H9 (cell line): ENCODE results near the gene CCDC88C. TPM values are rescaled to one million over a fixed set of nuclear protein-coding genes. Genes with fewer than 3 reads are reported as not detected.

Experiments
- DNase-seq: peaks from one replicate; pipeline ENCODE4 v3.0.0-alpha.2; 2017
- H2AFZ ChIP-seq: one replicate; pipeline ENCODE4 v1.6.1; 2013; ENCODE audit warnings: mild to moderate bottlenecking, low read length, control low read depth, moderate library complexity
- H2AK5ac ChIP-seq: 2 replicates; pipeline ENCODE4 v1.6.1; 2013; ENCODE audit warnings: low read length, control low read depth, mixed read lengths; ENCODE audit not compliant: insufficient read length
- H2BK120ac ChIP-seq: one replicate; pipeline ENCODE4 v1.6.1; 2013; ENCODE audit warnings: low read depth, mild to moderate bottlenecking, low read length, control low read depth, inconsistent platforms; ENCODE audit not compliant: poor library complexity, severe bottlenecking
- H2BK12ac ChIP-seq: 2 replicates; pipeline ENCODE4 v1.6.1; 2013; ENCODE audit warnings: low read length, control low read depth, mixed read lengths, low read depth; ENCODE audit not compliant: insufficient read length
- H2BK15ac ChIP-seq: 2 replicates; pipeline ENCODE4 v1.6.1; 2013; ENCODE audit warnings: low read depth, low read length, control low read depth
- H2BK20ac ChIP-seq: one replicate; pipeline ENCODE4 v1.6.1; 2013; ENCODE audit warnings: low read depth, mild to moderate bottlenecking, low read length, control low read depth, inconsistent platforms; ENCODE audit not compliant: poor library complexity, severe bottlenecking
- H2BK5ac ChIP-seq: 2 replicates; pipeline ENCODE4 v1.6.1; 2013; ENCODE audit warnings: low read length, control low read depth, mixed read lengths; ENCODE audit not compliant: insufficient read length
- H3K14ac ChIP-seq: 2 replicates; pipeline ENCODE4 v1.6.1; 2013; ENCODE audit warnings: low read length, control low read depth; ENCODE audit not compliant: insufficient read depth
- H3K18ac ChIP-seq: 2 replicates; pipeline ENCODE4 v1.6.1; 2013; ENCODE audit warnings: low read depth, mild to moderate bottlenecking, mixed read lengths, low read length, control low read depth; ENCODE audit not compliant: insufficient read length
- H3K23ac ChIP-seq: 2 replicates; pipeline ENCODE4 v1.6.1; 2013; ENCODE audit warnings: low read length, control low read depth, mixed read lengths, low read depth; ENCODE audit not compliant: insufficient read length
- H3K23me2 ChIP-seq: 2 replicates; pipeline ENCODE4 v1.6.1; 2013; ENCODE audit warnings: low read depth, mild to moderate bottlenecking, mixed read lengths, low read length, control low read depth; ENCODE audit not compliant: insufficient read length, poor library complexity, severe bottlenecking
- H3K27ac ChIP-seq: 2 replicates; pipeline ENCODE4 v1.5.1; 2013; ENCODE audit warnings: low read length, control low read depth, mixed read lengths, low read depth; ENCODE audit not compliant: insufficient read length
- H3K27me3 ChIP-seq: 2 replicates; pipeline ENCODE4 v1.6.1; 2013; ENCODE audit warnings: low read length, control low read depth, inconsistent platforms; ENCODE audit not compliant: insufficient read depth
- H3K4ac ChIP-seq: 2 replicates; pipeline ENCODE4 v1.6.1; 2013; ENCODE audit warnings: low read depth, mild to moderate bottlenecking, control low read depth, inconsistent platforms, low read length, moderate library complexity
- H3K4me1 ChIP-seq: 2 replicates; pipeline ENCODE4 v1.6.1; 2013; ENCODE audit warnings: low read length, control low read depth, inconsistent platforms; ENCODE audit not compliant: insufficient read depth
- H3K4me2 ChIP-seq: 2 replicates; pipeline ENCODE4 v1.6.1; 2013; ENCODE audit warnings: low read length, control low read depth, mixed read lengths; ENCODE audit not compliant: insufficient read length, insufficient read depth
- H3K56ac ChIP-seq: 2 replicates; pipeline ENCODE4 v1.6.1; 2013; ENCODE audit warnings: low read depth, mild to moderate bottlenecking, mixed read lengths, low read length, control low read depth; ENCODE audit not compliant: insufficient read length
- H3K79me1 ChIP-seq: 2 replicates; pipeline ENCODE4 v1.6.1; 2013; ENCODE audit warnings: low read depth, mild to moderate bottlenecking, moderate library complexity, low read length, control low read depth, inconsistent platforms; ENCODE audit not compliant: insufficient read depth, poor library complexity, severe bottlenecking
- H3K79me2 ChIP-seq: 2 replicates; pipeline ENCODE4 v1.6.1; 2013; ENCODE audit warnings: low read length, control low read depth, inconsistent platforms; ENCODE audit not compliant: insufficient read depth
- H3K9ac ChIP-seq: 2 replicates; pipeline ENCODE4 v1.6.1; 2013; ENCODE audit warnings: low read length, control low read depth, mixed read lengths; ENCODE audit not compliant: insufficient read length; ENCODE audit errors: extremely low read depth
- H3K9me3 ChIP-seq: one replicate; pipeline ENCODE4 v1.6.1; 2013; ENCODE audit warnings: low read depth, low read length, inconsistent platforms; ENCODE audit not compliant: control insufficient read depth
- H3T11ph ChIP-seq: one replicate; pipeline ENCODE4 v1.6.1; 2013; ENCODE audit warnings: mild to moderate bottlenecking, low read length, control low read depth, inconsistent platforms
- H4K20me1 ChIP-seq: one replicate; pipeline ENCODE4 v1.6.1; 2013; ENCODE audit not compliant: control insufficient read depth, insufficient read length, insufficient read depth
- H4K5ac ChIP-seq: 2 replicates; pipeline ENCODE4 v1.6.1; 2013; ENCODE audit warnings: low read depth, mild to moderate bottlenecking, mixed read lengths, low read length, control low read depth; ENCODE audit not compliant: insufficient read length
- H4K8ac ChIP-seq: replicated peaks from 2 replicates; pipeline ENCODE4 v1.6.1; 2013; ENCODE audit warnings: low read length, control low read depth, mixed read lengths, low read depth; ENCODE audit not compliant: insufficient read length
- H4K91ac ChIP-seq: 2 replicates; pipeline ENCODE4 v1.6.1; 2013; ENCODE audit warnings: low read depth, mild to moderate bottlenecking, moderate library complexity, mixed read lengths, low read length, control low read depth; ENCODE audit not compliant: insufficient read length
- H3K27ac Mint-ChIP-seq, 3 experiments: 2 replicates in 2 of 3; 3 replicates in 1 of 3; pipeline ENCODE4 v1.8.0; 2020 to 2021; ENCODE audit warnings: mixed read lengths in 3 of 3, mild to moderate bottlenecking in 1 of 3, moderate library complexity in 1 of 3
- H3K27me3 Mint-ChIP-seq: 2 replicates; pipeline ENCODE4 v1.8.0; 2021; ENCODE audit warnings: low read depth, mild to moderate bottlenecking, moderate library complexity, mixed read lengths
- H3K36me3 Mint-ChIP-seq, 3 experiments: 2 replicates in 2 of 3; 3 replicates in 1 of 3; pipeline ENCODE4 v1.8.0; 2020 to 2021; ENCODE audit warnings: low read depth in 3 of 3, mixed read lengths in 3 of 3; ENCODE audit not compliant: insufficient read depth in 1 of 3
- H3K4me1 Mint-ChIP-seq, 2 experiments: 2 replicates each; pipeline ENCODE4 v1.8.0; 2020; ENCODE audit warnings: mixed read lengths in 2 of 2
- H3K4me3 Mint-ChIP-seq, 2 experiments: 2 replicates in 1 of 2; 3 replicates in 1 of 2; pipeline ENCODE4 v1.8.0; 2020 to 2021; ENCODE audit warnings: mild to moderate bottlenecking in 2 of 2, mixed read lengths in 2 of 2, moderate library complexity in 1 of 2
- H3K9me3 Mint-ChIP-seq, 2 experiments: 2 replicates in 1 of 2; 3 replicates in 1 of 2; pipeline ENCODE4 v1.8.0; 2020; ENCODE audit warnings: mild to moderate bottlenecking in 2 of 2, mixed read lengths in 2 of 2, moderate library complexity in 1 of 2
- CTCF ChIP-seq: fragments of 200-600 bp; sonication (generic); conservative IDR thresholded peaks from 3 replicates; pipeline ENCODE4 v1.8.0; 2021; ENCODE audit warnings: antibody characterized with exemption, mild to moderate bottlenecking
- WGBS: extraction: QIAGEN DNeasy Blood & Tissue Kit; methylation state at CpG from one replicate; pipeline ENCODE4 v1.1.7; 2013; ENCODE audit warnings: missing lambda C conversion rate, low lambda C conversion rate, mixed read lengths; ENCODE audit not compliant: insufficient read length; ENCODE audit errors: extremely low coverage; 5-methylcytosine and 5-hydroxymethylcytosine counted together
- total RNA-seq: library from RNA; stranded (reverse); gene quantifications from 2 replicates; pipeline ENCODE4 v1.2.1, GENCODE V29; 2021

Gene CCDC88C
- total RNA-seq, 1 experiment from 2014 or later: 52.4 TPM

GRCh38 chr14:91406982-91407381 is 10.6 kb downstream of the CCDC88C start:
- H3K4me1 Mint-ChIP-seq: peaks cover 33% of the 10 kb centered on the region in 2 experiments
- Histone ChIP-seq H3K4me2 (no peak overlapping the region), H4K5ac (no peak overlapping the region), H4K91ac (no peak overlapping the region), H2BK120ac (no peak overlapping the region), H2AFZ (no peak overlapping the region), H3K9me3 (no peaks in the 10 kb centered on the region), H3K79me2 (peaks cover 21% of the 10 kb centered on the region; the same call in 1 of the 2 replicates), H4K20me1 (peaks cover 4% of the 10 kb centered on the region), H3K79me1 (peaks cover 2% of the 10 kb centered on the region), H3T11ph (no peak overlapping the region), H3K23me2 (no peaks in the 10 kb centered on the region), H2BK20ac (no peak overlapping the region), H4K8ac (no peak overlapping the region), H3K27ac (no peak overlapping the region), H3K14ac (no peak overlapping the region), H2AK5ac (no peak overlapping the region), H3K56ac (no peak overlapping the region), H2BK5ac (no peak overlapping the region), H3K27me3 (no peaks in the 10 kb centered on the region), H2BK12ac (no peak overlapping the region), H3K4me1 (no peaks in the 10 kb centered on the region), H3K18ac (no peak overlapping the region), H3K9ac (no peak overlapping the region), H3K4ac (no peak overlapping the region), H2BK15ac (no peak overlapping the region), H3K23ac (no peak overlapping the region)
- TF ChIP-seq CTCF: no peak
- H3K4me3 Mint-ChIP-seq: no peak overlapping the region
- peak overlapping the region in 2 of 3 experiments; percentile 34 to 65; a peak in 3 of 7 replicates for H3K27ac Mint-ChIP-seq
- peaks cover 17 to 41% (median 26%) of the 10 kb centered on the region in 3 experiments for H3K36me3 Mint-ChIP-seq
- WGBS: no CpG with 5 or more reads among the region's 5 CpGs
- DNase-seq: no peak
- H3K9me3 Mint-ChIP-seq: no peaks in the 10 kb centered on the region
- H3K27me3 Mint-ChIP-seq: no peaks in the 10 kb centered on the region
